TTC549 (cell line): ENCODE data around the gene PSD4.

Source experiments
- FAIRE-seq: peaks from 2 replicates; lab custom pipeline; 2012; peaks lifted over from hg19 to GRCh38; lab: Jason Lieb, UNC

PSD4 gene

GRCh38 chr2:113167962-113168340, 5.8 kb upstream of the PSD4 start:
- FAIRE-seq = no peak

- no peak for FAIRE-seq
Measured at GRCh38 chr2:113169002-113169530, 4.7 kb upstream of the PSD4 start.

- no peak for FAIRE-seq
Measured at GRCh38 chr2:113169586-113169985, 4.2 kb upstream of the PSD4 start.

- no peak for FAIRE-seq
Measured at GRCh38 chr2:113171334-113172075, 2.3 kb upstream of the PSD4 start.

GRCh38 chr2:113172721-113173541, 840 bp upstream of the PSD4 start:
- FAIRE-seq = no peak

GRCh38 chr2:113174376-113174750, 592 bp downstream of the PSD4 start:
- FAIRE-seq = no peak

- no peak for FAIRE-seq
Measured at GRCh38 chr2:113175042-113175628, 1.4 kb downstream of the PSD4 start.

- no peak for FAIRE-seq
Measured at GRCh38 chr2:113175736-113176695, 2.2 kb downstream of the PSD4 start.

GRCh38 chr2:113176696-113177355, 3.1 kb downstream of the PSD4 start:
- FAIRE-seq = no peak

GRCh38 chr2:113178069-113178746, 4.4 kb downstream of the PSD4 start:
- FAIRE-seq = no peak

GRCh38 chr2:113178891-113179290, 5.1 kb downstream of the PSD4 start:
- no peak for FAIRE-seq

- FAIRE-seq = no peak
Measured at GRCh38 chr2:113179446-113180045, 5.8 kb downstream of the PSD4 start.

GRCh38 chr2:113180131-113180946, 6.6 kb downstream of the PSD4 start:
- no peak for FAIRE-seq

GRCh38 chr2:113181258-113182051, 7.7 kb downstream of the PSD4 start:
- no peak for FAIRE-seq

- FAIRE-seq = no peak
Measured at GRCh38 chr2:113182471-113183260, 8.9 kb downstream of the PSD4 start.

GRCh38 chr2:113183264-113183663, 9.5 kb downstream of the PSD4 start:
- no peak for FAIRE-seq

GRCh38 chr2:113183703-113184102, 9.9 kb downstream of the PSD4 start:
- FAIRE-seq = no peak
